ENCODE measurements around the gene RAB27A. TPM values are rescaled to one million over a fixed set of nuclear protein-coding genes. Genes with fewer than 3 reads are reported as not detected.

The RAB27A gene
- total RNA-seq, 4 donors from 2014 or later = 6.5 to 14.9 (median 8.3) TPM

- no peak for TF ChIP-seq EP300 (IDR thresholded peaks at IDR 0.05)
- no peak for TF ChIP-seq CTCF (IDR thresholded peaks at IDR 0.05)
- no peak for TF ChIP-seq POLR2A (IDR thresholded peaks at IDR 0.05)
- H3K9me3 ChIP-seq = no peaks in the 10 kb centered on the region
- no peak overlapping the region for H3K4me3 ChIP-seq
- no peaks in the 10 kb centered on the region for H3K36me3 ChIP-seq
- H3K27ac ChIP-seq = peak overlapping the region in 1 of 4 donors; percentile 67
- 93 to 97% methylated on average over 2 of the region's 2 CpGs for WGBS, 2 donors
- no peaks in the 10 kb centered on the region for H3K27me3 ChIP-seq
- no peaks in the 10 kb centered on the region for H3K4me1 ChIP-seq
- DNase-seq (ENCODE audit: low spot score in 2 of 2) = no peak
Measured at GRCh38 chr15:55266547-55266946, 23.1 kb downstream of the RAB27A start.

- H3K36me3 ChIP-seq = no peaks in the 10 kb centered on the region
- WGBS, 2 donors = 69 to 75% methylated on average over 3 of the region's 3 CpGs
- DNase-seq (ENCODE audit: low spot score in 2 of 2) = no peak
- H3K9me3 ChIP-seq = no peaks in the 10 kb centered on the region
- H3K27me3 ChIP-seq = no peaks in the 10 kb centered on the region
- no peak for TF ChIP-seq POLR2A (IDR thresholded peaks at IDR 0.05)
- TF ChIP-seq EP300 (IDR thresholded peaks at IDR 0.05) = no peak
- TF ChIP-seq CTCF (IDR thresholded peaks at IDR 0.05) = no peak
- H3K4me1 ChIP-seq = peaks cover 0 to 2% (median 0%) of the 10 kb centered on the region in 4 donors
- no peak overlapping the region for H3K27ac ChIP-seq
- H3K4me3 ChIP-seq = no peak overlapping the region
Measured at GRCh38 chr15:55260562-55261131, 29.0 kb downstream of the RAB27A start.

- no peaks in the 10 kb centered on the region for H3K36me3 ChIP-seq
- no peaks in the 10 kb centered on the region for H3K27me3 ChIP-seq
- 88 to 98% methylated on average over 5 of the region's 5 CpGs for WGBS, 2 donors
- H3K9me3 ChIP-seq = no peaks in the 10 kb centered on the region
- H3K4me1 ChIP-seq = peaks cover 0 to 8% (median 0%) of the 10 kb centered on the region in 4 donors
- no peak for TF ChIP-seq EP300 (IDR thresholded peaks at IDR 0.05)
- TF ChIP-seq POLR2A (IDR thresholded peaks at IDR 0.05) = no peak
- TF ChIP-seq CTCF (IDR thresholded peaks at IDR 0.05) = no peak
- no peak for DNase-seq (ENCODE audit: low spot score in 2 of 2)
- no peak overlapping the region for H3K27ac ChIP-seq
- no peak overlapping the region for H3K4me3 ChIP-seq
Measured at GRCh38 chr15:55257938-55258337, 31.7 kb downstream of the RAB27A start.

- TF ChIP-seq EP300 (IDR thresholded peaks at IDR 0.05) (no peak), POLR2A (IDR thresholded peaks at IDR 0.05) (no peak), CTCF (IDR thresholded peaks at IDR 0.05) (no peak)
- Histone ChIP-seq H3K4me3 (no peak overlapping the region), H3K27ac (no peak overlapping the region), H3K36me3 (no peaks in the 10 kb centered on the region), H3K27me3 (no peaks in the 10 kb centered on the region), H3K4me1 (peaks cover 0 to 8% (median 0%) of the 10 kb centered on the region in 4 donors), H3K9me3 (no peaks in the 10 kb centered on the region)
- WGBS, 2 donors = 90 to 94% methylated on average over 1 of the region's 1 CpG
- no peak for DNase-seq (ENCODE audit: low spot score in 2 of 2)
Measured at GRCh38 chr15:55257012-55257670, 32.5 kb downstream of the RAB27A start.

GRCh38 chr15:55256281-55257011 lies 33.2 kb downstream of the RAB27A start:
- DNase-seq (ENCODE audit: low spot score in 2 of 2) = no peak
- H3K27me3 ChIP-seq = no peaks in the 10 kb centered on the region
- H3K4me1 ChIP-seq = peaks cover 0 to 8% (median under 1%) of the 10 kb centered on the region in 4 donors
- TF ChIP-seq CTCF (IDR thresholded peaks at IDR 0.05) (no peak), POLR2A (IDR thresholded peaks at IDR 0.05) (no peak), EP300 (IDR thresholded peaks at IDR 0.05) (no peak)
- H3K27ac ChIP-seq = no peak overlapping the region
- WGBS, 2 donors = 88 to 94% methylated on average over 4 of the region's 4 CpGs
- no peak overlapping the region for H3K4me3 ChIP-seq
- no peaks in the 10 kb centered on the region for H3K36me3 ChIP-seq
- no peaks in the 10 kb centered on the region for H3K9me3 ChIP-seq

All from tibial nerve (tissue), 4 donors.